Breast epithelium (tissue), 3 donors: ENCODE data around the gene GRIK4.

Experiments
- CTCF ChIP-seq, 3 donors: fragments of 450-650 bp; IDR thresholded peaks; one replicate each; pipeline ENCODE4 v1.5.1; 2016 to 2017; ENCODE audit warnings: antibody characterized with exemption in 3 of 3, mild to moderate bottlenecking in 3 of 3, moderate library complexity in 3 of 3
- POLR2A ChIP-seq: fragments of 450-650 bp; IDR thresholded peaks from one replicate; pipeline ENCODE4 v1.6.1; 2016; ENCODE audit warnings: antibody characterized with exemption, mild to moderate bottlenecking, moderate library complexity
- POLR2AphosphoS5 ChIP-seq, 3 donors: sonication (generic); formaldehyde crosslinking; IDR thresholded peaks; one replicate each; pipeline ENCODE4 v1.6.1; 2017; ENCODE audit warnings: antibody characterized with exemption in 3 of 3

DNA sequence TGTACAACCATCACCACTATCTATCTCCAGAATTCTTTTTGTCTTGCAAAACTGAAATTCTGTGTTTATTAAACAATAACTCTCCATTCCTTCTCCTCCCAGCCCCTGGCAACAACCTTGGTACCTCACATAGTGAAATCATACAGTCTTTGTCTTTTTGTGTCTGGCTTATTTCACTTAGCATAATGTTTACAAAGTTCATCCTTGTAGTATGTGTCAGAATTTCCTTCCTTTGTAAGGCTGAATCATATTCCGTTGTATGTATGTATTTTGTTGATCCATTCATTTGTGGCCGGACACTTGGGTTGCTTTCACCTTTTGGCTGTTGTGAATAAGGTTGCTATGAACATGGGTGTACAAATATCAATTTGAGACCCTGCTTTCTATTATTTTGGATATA is 268.7 kb downstream of the GRIK4 start:
- TF ChIP-seq CTCF (IDR thresholded peaks at IDR 0.05) (no peak), POLR2AphosphoS5 (IDR thresholded peaks at IDR 0.05) (no peak), POLR2A (no peak)
